Stimulated activated CD8-positive, alpha-beta memory T cell treated with anti-CD3 and anti-CD28 coated beads, Interleukin-12 subunit alpha, Interleukin-12 subunit beta, amount 100 ng/mL, for 4 hours (primary cell): ENCODE data around the gene DCXR.

Experiments
- DNase-seq: peaks from one replicate; pipeline ENCODE4 v3.0.0-alpha.2; 2020; ENCODE audit warnings: low read depth

DCXR gene

GRCh38 chr17:82055023-82055964, 17.8 kb upstream of the DCXR start:
- DNase-seq, result no peak

- no peak for DNase-seq
These were observed 17.0 kb upstream of the DCXR start for GRCh38 chr17:82054351-82055022.

DNA sequence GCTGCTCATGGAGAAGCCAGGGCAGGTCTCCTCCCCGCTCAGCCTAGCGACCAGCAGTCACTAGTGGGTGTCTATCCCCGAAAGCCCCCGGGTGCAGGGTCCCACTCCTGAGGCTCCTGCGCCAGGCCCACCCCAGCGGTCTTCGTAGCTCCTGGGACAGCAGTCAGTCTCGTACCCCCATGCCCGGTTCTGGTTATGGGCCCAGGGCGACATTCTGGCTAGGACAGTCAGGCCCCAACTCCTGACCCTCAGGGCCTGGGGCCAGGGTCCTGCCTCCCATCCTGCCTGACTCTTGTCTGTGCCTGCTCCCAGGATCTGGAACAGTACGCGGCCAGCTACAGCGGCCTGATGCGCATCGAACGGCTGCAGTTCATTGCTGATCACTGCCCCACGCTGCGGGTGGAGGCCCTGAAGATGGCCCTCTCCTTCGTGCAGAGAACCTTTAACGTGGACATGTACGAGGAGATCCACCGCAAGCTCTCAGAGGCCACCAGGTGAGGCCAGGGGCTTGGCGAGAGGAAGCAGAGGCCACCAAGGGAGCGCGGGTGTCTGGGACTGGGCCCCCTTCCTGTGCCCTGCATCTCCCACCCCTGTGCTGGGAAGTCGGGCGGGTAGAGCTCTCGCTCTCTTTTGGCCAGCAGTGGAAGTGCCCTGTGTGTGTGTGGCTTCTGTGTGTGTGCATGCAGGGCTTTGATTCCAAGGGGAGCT, 16.2 kb upstream of the DCXR start:
- no peak for DNase-seq

- no peak for DNase-seq
These were observed 15.6 kb upstream of the DCXR start for GRCh38 chr17:82053130-82053529.

DNA sequence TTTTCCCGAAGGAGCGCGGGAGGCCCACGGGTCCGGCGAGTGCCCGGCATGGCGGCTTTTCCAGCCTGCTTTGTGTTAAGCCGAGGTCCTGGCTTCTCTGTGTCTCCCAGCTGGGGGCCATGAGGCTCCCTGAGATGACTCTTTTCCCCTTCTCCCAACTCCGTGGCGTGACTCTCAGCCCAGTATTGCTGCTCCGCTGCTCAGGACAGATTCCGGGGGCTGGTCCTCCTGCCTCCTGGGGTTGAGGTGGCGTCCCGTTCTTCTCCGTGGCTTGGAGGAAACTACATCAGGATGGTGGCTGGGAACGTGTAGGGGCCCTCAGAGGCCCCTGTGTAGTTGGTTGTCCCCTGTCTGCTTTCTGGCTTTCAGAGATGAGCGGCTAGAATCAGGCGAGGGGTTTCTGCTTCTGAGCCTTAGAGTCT, 15.2 kb upstream of the DCXR start:
- no peak for DNase-seq

GRCh38 chr17:82051776-82052637, 14.5 kb upstream of the DCXR start, which contains the start of the genes GPS1 and RFNG:
Gene GPS1 (plus strand): TSS chr17:82051898. CDS start chr17:82051932, 34 bp downstream.
Gene RFNG (minus strand): TSS chr17:82051811. CDS start chr17:82051766, 45 bp downstream.
- DNase-seq, result peak; percentile 74

GRCh38 chr17:82050761-82051641, 13.5 kb upstream of the DCXR start:
- DNase-seq, result no peak

DNA sequence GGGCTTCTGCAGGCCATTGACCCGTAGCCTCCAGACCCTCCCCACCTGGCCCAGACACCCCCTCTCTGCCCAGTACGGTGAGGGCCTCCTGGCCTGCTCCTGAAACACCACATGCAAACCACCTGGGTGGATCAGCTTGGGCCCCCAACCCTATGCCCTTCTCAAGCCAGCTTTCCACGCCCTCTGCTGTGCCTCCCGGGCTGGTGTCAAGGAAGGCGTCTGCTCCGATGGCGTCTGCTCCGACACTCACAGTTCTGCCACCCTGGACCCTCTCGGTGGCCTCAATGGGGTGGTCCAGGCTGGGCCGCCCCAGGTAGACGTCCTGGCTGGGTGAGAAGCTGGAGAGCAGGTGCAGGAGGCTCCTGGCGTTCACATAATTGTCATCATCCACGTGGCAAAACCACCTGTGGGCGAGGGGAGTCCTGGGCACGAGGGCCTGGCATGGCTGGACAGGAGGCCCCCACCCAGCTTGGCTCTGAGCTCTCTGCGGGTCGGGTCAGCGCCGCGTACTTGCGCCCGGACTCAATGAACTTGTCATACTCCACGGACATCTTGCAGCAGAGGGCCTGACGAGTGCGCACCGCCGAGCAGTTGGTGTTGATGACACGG, 12.8 kb upstream of the DCXR start:
- DNase-seq, result no peak

GRCh38 chr17:82049521-82049971, 12.0 kb upstream of the DCXR start:
- DNase-seq, result no peak

- no peak for DNase-seq
These were observed 11.6 kb upstream of the DCXR start for GRCh38 chr17:82049106-82049505.

- DNase-seq, result no peak
These were observed 11.1 kb upstream of the DCXR start for GRCh38 chr17:82048571-82048971.

- no peak for DNase-seq
These were observed 10.5 kb upstream of the DCXR start for GRCh38 chr17:82047914-82048570.

GRCh38 chr17:82047379-82047778, 9.9 kb upstream of the DCXR start:
- DNase-seq, result no peak

- DNase-seq, result no peak
These were observed 9.4 kb upstream of the DCXR start for GRCh38 chr17:82046903-82047302.

GRCh38 chr17:82045936-82046484, 8.5 kb upstream of the DCXR start:
- no peak for DNase-seq

DNA sequence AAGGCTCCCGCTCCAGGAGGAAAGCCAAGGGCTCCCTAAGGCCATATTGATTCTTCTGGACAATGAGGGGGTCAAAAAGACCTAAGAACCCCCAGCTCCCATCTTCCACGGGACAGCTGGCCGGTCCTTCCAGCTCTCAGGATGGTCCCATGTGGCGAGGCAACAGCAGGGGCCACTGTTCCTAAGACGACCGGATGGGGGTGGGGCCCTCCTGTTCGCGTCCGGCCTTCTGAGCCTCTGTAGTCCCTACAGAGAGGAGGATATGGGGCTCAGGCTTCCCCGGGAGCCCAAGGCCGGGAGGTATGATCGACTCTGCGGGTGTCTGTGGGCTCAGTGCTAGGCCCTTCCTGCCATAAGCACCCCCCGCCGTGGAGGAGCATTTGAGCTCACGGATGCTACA, 6.0 kb upstream of the DCXR start:
- no peak for DNase-seq

- no peak for DNase-seq
These were observed 5.2 kb upstream of the DCXR start for GRCh38 chr17:82042649-82043048.

GRCh38 chr17:82041144-82041814, 3.8 kb upstream of the DCXR start:
- DNase-seq, result no peak
